HG03558 (cell line): ENCODE results near the gene THEM4.
"Not testable (repeated sequence)": the region's sequence is repeated elsewhere in the genome, so short reads cannot be mapped to it uniquely, and the experiment has no call there.

Experiments used
- ATAC-seq: cut with Tn5 transposase; IDR thresholded peaks from one replicate; pipeline ENCODE4 v1.9.1; 2021; ENCODE audit warnings: moderate number of reproducible peaks; ENCODE audit not compliant: unreplicated experiment; ENCODE audit errors: extremely low read depth

The THEM4 gene

DNA sequence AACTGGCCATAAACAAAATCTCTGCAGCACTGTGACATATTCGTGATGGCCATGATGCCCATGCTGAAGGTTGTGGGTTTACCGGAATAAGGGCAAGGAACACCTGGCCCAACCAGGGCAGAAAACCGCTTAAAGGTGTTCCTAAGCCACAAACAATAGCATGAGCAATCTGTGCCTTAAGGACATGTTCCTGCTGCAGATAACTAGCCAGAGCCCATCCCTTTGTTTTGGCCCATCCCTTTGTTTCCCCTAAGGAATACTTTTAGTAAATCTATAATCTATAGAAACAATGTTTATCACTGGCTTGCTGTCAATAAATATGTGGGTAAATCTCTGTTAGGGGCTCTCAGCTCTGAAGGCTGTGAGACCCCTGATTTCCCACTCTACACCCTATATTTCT lies 8.5 kb downstream of the THEM4 start:
- not testable (repeated sequence) for ATAC-seq

GRCh38 chr1:151898519-151898991 lies 10.8 kb downstream of the THEM4 start:
- no peak for ATAC-seq

DNA sequence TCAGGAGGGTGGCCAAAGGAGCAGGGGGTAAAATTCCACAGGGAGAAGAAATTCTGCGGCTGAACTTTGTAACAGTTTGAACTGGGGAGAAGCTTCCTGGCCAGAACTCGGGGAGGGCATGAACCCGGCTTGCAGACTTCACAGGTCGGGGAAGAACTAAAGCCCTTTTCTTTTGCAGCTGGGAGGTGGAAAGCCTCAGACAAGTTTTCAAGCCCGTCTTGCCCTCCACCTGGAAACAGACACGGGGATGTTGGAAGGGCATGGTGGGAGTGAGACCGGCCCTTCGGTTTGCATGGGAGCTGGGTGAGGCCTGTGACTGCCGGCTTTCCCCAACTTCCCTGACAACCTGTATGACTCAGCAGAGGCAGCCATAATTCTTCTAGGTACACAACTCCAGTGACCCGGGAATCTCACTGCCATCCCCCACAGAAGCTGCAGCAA lies 11.3 kb downstream of the THEM4 start:
- no peak for ATAC-seq

- ATAC-seq, result no peak
These were observed 16.0 kb downstream of the THEM4 start for GRCh38 chr1:151893176-151893924.

- no peak for ATAC-seq
These were observed 17.1 kb downstream of the THEM4 start for GRCh38 chr1:151892190-151892589.

DNA sequence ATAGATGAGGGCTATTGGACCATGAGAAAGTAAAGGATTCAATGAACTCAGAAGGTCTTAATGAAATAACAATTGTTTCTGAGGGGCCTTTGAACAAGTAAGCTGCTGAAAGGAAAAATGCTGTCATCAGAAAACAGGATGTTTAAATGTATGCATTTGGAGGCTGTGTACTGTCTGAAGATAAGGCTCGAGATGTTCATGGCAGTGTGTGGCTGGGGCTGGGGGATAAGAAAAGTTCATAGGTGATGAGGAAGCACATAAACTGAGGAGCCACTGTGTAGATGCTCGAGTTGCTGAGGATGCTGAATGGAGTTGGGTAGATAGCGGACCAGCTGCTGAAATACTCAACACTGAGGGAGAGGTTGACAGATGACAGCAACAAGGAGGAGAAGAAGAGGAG lies 17.8 kb downstream of the THEM4 start:
- ATAC-seq, result no peak

DNA sequence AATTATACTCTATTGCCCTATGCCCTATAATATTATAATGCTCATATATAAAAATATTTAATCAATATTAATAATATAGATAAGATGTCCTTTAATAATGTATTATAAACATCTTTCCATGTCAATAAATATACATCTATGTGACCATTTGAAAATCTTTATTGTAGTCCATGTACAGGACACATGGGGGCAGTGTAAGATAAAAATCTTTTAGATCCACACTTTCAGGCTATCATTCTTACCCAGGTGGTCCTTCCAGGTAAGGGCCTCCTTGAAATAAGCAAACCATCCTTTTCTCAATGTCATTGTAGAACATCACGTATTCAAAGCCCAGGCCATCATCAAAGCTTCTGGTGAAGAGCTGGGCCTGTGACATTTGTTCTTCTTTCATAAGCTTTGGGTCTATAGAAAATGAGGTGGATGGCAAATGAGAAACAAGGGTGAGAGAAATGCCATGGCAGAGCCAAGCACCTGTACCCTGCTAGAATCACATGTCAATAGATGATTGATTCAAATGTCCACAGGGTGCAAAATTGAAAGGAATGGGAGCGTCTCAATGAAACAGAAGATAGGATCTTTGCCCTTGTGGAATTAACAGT lies 20.2 kb downstream of the THEM4 start:
- ATAC-seq, result no peak

GRCh38 chr1:151887028-151887427 lies 22.3 kb downstream of the THEM4 start:
- no peak for ATAC-seq

DNA sequence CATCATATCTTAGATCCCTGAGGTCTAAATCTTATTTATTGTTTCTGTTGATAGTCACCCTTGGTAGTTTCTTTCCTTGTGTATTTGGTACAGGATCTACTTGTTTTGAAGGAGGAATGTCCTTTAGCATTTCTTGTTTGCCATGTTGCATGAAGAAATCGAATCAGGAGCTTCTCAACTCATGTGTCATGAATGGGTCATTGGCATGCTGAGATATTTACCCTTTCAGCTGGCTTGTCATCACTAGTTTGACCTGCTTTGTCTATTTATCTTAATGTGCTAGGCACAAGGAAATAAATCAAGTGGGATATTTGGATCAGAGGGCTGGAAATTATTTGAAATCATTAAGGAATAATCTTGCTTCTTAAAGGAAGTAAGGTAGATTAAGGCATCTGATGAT lies 23.8 kb downstream of the THEM4 start:
- ATAC-seq, result no peak

DNA sequence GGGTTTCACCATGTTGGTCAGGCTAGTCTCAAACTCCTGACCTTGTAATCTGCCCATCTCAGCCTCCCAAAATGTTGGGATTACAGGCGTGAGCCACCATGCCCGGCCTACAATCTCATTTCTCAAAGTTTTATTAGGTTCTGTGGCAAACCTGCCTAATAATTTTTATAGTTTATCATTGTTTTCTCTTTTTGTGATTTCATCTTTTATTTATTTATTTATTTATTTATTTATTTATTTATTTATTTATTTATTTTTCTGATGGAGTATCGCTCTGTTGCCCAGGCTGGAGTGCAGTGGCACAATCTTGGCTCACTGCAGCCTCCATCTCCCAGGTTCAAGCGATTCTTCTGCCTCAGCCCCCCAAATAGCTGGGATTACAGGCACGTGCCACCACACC lies 24.4 kb downstream of the THEM4 start:
- ATAC-seq, result not testable (repeated sequence)

GRCh38 chr1:151884445-151884844 lies 24.9 kb downstream of the THEM4 start:
- ATAC-seq, result not testable (repeated sequence)

DNA sequence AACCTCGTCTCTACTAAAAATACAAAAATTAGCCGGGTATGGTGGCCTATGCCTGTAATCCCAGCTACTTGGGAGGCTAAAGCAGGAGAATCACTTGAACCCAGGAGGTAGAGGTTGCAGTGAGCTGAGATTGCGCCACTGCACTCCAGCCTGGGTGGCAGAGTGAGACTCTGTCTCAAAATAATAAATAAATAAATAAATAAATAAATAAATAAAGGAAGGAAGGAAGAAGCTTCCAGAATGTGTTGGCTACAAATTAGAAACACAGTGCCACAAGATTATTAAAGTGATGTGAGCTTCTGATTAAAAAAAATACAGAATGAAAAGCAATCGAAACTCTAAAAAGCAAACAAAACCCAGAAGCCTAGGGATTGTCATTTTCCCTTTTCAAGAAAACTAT lies 25.4 kb downstream of the THEM4 start:
- ATAC-seq, result not testable (repeated sequence)

DNA sequence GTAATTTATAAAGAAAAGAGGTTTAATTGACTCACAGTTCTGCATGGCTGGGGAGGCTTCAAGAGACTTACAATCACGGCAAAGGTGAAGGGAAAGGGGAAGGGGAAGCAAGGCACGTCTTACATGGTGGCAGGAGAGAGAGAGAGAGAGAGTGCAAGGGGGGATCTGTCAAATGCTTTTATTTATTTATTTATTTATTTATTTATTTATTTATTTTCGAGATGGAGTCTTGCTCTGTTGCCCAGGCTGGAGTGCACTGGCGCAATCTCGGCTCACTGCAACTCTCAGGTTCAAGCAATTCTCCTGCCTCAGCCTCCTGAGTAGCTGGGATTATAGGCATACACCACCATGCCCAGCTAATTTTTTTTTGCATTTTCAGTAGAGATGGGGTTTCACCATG lies 26.4 kb downstream of the THEM4 start:
- ATAC-seq, result not testable (repeated sequence)

- no peak for ATAC-seq
These were observed 26.8 kb downstream of the THEM4 start for GRCh38 chr1:151882466-151882865.

DNA sequence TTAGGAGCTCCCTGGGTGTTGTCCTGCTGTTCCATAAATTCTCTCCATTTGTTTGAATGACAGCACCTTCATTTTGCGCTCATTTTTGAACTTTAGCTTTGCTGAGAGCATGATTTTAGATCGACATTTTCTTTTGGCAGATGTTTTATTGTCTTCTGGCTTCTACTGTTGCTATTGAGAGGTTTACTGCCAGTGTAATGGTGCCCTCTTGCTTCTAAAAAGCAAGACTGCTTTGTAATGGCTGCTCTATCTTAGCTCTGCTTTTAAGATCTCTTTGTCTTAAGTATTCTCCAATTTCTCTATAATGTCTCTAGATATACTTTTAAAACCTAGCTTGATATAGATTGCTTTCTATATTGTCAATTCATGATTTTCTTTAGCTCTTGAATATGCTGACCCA lies 27.8 kb downstream of the THEM4 start:
- no peak for ATAC-seq

DNA sequence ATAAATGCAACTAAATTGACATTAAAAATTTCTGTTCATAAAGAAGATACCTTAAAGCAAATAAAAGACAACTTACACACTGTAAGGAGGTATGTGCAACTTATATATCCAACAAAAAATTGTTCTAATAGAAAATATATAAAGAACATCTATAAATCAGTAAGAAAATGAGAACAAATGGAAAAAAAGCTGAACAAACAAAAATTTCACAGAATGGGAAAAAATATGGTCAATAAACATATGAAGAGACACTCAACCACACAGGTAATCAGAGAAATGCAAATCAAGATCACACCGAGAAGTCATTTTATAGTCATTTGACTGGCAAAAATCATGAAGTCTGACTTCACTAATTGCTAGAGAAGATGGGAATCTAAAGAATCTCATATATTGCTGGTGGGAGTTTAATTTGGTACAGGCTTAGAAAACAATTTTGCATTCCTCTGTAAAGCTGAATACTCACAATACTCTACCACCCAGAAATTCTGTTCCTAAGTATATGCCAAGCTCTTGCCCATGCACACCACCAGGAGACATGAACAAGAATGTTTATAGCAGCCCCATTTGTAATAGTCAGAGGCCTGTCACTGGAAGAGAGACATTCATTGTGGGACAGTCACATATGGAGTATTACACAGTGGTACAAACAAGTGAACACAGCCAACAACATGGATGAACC lies 33.8 kb downstream of the THEM4 start:
- no peak for ATAC-seq

GRCh38 chr1:151872776-151873175 lies 36.5 kb downstream of the THEM4 start:
- not testable (repeated sequence) for ATAC-seq

- no peak for ATAC-seq
These were observed 37.9 kb downstream of the THEM4 start for GRCh38 chr1:151871284-151872030.

DNA sequence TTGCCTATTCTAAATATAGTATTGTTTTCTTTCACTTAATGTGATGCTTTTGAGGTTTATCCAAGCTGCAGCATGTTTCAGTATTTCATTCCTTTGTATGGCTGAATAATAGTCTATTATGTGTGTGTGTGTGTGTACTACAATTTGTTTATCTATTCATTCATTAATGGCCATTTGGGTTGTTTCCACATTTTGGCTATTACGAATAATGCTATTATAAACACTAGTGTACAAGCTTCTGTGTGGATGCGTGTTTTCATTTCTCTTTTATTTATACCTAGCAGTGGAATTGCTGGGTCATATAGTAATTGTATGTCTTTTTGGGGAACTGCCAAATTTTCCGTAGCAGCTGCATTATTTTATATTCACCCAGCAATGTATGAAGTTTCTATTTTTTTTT lies 40.8 kb downstream of the THEM4 start:
- ATAC-seq, result no peak

- no peak for ATAC-seq
These were observed 41.4 kb downstream of the THEM4 start for GRCh38 chr1:151867765-151868411.
